Measurements from ENCODE around the gene SCAI.

Gene SCAI

DNA sequence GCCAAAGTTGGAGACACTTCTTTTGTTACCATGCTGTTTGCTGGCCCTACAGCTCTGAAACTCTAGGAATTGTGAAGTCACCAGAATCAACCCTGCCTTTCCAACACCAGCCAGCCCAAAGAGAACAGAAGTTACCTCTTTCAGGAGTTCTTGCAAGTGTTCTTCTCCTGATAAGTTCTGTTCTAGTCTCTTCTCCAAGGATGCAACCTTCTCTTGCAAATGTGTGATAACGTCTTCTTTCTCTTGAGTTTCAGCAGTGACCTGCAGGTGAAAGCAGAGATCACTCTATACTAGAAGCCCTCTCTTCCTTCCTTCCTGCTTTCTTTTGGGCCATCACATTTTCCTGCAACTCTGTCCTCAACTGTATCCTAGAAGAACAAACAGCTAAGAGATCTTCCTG lies 231.6 kb downstream of the SCAI start:
- H3K9me3 ChIP-seq (ENCODE audit: control insufficient read depth, insufficient read depth, low read depth, low read length) = no peaks in the 10 kb centered on the region
- TF ChIP-seq, protein P1, sequence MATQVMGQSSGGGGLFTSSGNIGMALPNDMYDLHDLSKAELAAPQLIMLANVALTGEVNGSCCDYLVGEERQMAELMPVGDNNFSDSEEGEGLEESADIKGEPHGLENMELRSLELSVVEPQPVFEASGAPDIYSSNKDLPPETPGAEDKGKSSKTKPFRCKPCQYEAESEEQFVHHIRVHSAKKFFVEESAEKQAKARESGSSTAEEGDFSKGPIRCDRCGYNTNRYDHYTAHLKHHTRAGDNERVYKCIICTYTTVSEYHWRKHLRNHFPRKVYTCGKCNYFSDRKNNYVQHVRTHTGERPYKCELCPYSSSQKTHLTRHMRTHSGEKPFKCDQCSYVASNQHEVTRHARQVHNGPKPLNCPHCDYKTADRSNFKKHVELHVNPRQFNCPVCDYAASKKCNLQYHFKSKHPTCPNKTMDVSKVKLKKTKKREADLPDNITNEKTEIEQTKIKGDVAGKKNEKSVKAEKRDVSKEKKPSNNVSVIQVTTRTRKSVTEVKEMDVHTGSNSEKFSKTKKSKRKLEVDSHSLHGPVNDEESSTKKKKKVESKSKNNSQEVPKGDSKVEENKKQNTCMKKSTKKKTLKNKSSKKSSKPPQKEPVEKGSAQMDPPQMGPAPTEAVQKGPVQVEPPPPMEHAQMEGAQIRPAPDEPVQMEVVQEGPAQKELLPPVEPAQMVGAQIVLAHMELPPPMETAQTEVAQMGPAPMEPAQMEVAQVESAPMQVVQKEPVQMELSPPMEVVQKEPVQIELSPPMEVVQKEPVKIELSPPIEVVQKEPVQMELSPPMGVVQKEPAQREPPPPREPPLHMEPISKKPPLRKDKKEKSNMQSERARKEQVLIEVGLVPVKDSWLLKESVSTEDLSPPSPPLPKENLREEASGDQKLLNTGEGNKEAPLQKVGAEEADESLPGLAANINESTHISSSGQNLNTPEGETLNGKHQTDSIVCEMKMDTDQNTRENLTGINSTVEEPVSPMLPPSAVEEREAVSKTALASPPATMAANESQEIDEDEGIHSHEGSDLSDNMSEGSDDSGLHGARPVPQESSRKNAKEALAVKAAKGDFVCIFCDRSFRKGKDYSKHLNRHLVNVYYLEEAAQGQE (tag by site-specific recombination; IDR thresholded peaks at IDR 0.05) = no peak
- TF ChIP-seq, protein P2, sequence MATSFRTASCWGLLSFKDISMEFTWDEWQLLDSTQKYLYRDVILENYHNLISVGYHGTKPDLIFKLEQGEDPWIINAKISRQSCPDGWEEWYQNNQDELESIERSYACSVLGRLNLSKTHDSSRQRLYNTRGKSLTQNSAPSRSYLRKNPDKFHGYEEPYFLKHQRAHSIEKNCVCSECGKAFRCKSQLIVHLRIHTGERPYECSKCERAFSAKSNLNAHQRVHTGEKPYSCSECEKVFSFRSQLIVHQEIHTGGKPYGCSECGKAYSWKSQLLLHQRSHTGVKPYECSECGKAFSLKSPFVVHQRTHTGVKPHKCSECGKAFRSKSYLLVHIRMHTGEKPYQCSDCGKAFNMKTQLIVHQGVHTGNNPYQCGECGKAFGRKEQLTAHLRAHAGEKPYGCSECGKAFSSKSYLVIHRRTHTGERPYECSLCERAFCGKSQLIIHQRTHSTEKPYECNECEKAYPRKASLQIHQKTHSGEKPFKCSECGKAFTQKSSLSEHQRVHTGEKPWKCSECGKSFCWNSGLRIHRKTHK (tag by site-specific recombination; IDR thresholded peaks at IDR 0.05) = no peak
- no peak for TF ChIP-seq SETDB1 (IDR thresholded peaks at IDR 0.05; ENCODE audit: insufficient read length, low read length)
- no peak for TF ChIP-seq ZNF121 (tag by site-specific recombination; IDR thresholded peaks at IDR 0.05)
- no peak for TF ChIP-seq ZNF416 (tag by site-specific recombination; IDR thresholded peaks at IDR 0.05)
- TF ChIP-seq ZNF777 (tag by site-specific recombination; IDR thresholded peaks at IDR 0.05; ENCODE audit: borderline replicate concordance) = no peak
- no peak for TF ChIP-seq ZNF266 (tag by site-specific recombination; IDR thresholded peaks at IDR 0.05; ENCODE audit: low read depth)
- peaks cover 3% of the 10 kb centered on the region; the same call in 1 of the 2 replicates for H3K4me1 ChIP-seq (ENCODE audit: control insufficient read depth, insufficient read depth, low read length)
- H3K27ac ChIP-seq (ENCODE audit: extremely low read depth, low read depth, low read length) = no peak overlapping the region
- H3K36me3 ChIP-seq (ENCODE audit: control insufficient read depth in 2 of 2, insufficient read depth in 1 of 2, low read length in 2 of 2) = peaks cover 4 to 51% of the 10 kb centered on the region in 2 experiments; a peak in 2 of 3 replicates
- ChIA-PET CTCF (interaction anchor here (0.8 kb wide), 1 partner anchor 17 kb away, joined by 3 read pairs; no protein-coding TSS in a partner anchor), POLR2A (interaction anchor here (1.1 kb wide), 1 partner anchor 55 kb away, joined by 4 read pairs; no protein-coding TSS in a partner anchor)
- H3K4me3 ChIP-seq (ENCODE audit: low read depth, low read length) = no peak overlapping the region

DNA sequence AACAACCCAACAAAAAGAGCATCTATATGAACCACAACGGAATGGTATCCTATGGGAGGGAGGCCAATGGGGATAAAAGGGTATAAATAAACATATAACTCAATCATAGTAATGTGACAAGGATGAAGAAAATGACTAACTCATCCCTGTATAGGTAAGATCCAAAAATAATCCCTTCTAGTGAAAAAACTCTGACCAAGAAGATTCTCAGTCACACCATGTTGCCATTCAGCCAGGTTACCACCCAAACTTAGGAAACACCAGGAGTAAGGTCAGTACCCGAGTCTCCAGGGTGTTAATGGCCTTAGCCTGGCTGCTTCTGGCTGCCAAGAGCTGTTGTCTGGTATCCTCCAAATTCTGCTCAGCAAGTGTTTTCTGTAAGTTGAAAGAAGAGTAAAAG lies 235.2 kb downstream of the SCAI start:
- H3K27ac ChIP-seq (ENCODE audit: extremely low read depth, low read depth, low read length) = no peak overlapping the region
- ChIA-PET CTCF (interaction anchor here (0.7 to 1.2 kb wide), 2 partner anchors 14 to 136 kb away, joined by 3 read pairs; no protein-coding TSS in a partner anchor), POLR2A (no interaction called here)
- H3K4me3 ChIP-seq (ENCODE audit: low read depth, low read length) = no peak overlapping the region
- H3K36me3 ChIP-seq (ENCODE audit: control insufficient read depth in 2 of 2, insufficient read depth in 1 of 2, low read length in 2 of 2) = peaks cover 1 to 34% of the 10 kb centered on the region in 2 experiments; a peak in 2 of 3 replicates
- no peak for TF ChIP-seq ZNF366 (tag by site-specific recombination; conservative IDR thresholded peaks at IDR 0.05)
- no peak for TF ChIP-seq ZBTB21 (tag by site-specific recombination; IDR thresholded peaks at IDR 0.05)
- H3K4me1 ChIP-seq (ENCODE audit: control insufficient read depth, insufficient read depth, low read length) = peaks cover 3% of the 10 kb centered on the region; the same call in 1 of the 2 replicates
- H3K9me3 ChIP-seq (ENCODE audit: control insufficient read depth, insufficient read depth, low read depth, low read length) = no peaks in the 10 kb centered on the region

DNA sequence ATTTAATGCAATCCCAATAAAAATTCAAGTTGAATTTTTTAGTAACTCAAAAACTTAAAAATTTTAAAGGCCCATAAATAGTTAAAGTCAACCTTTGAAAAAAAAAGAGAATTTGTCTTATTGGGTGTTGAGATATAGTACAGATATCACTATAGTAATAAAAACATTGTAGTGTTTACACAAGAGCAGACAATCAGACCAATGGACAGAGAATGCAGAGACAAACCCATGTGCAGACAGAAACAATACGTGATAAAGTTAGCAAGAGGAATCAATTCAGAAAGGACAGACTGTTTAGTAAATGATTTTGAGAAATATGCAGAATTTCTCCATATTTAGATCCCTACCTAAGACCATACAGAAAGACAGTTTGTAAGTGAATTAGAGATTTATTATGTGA lies 236.4 kb downstream of the SCAI start:
- H3K27ac ChIP-seq (ENCODE audit: extremely low read depth, low read depth, low read length) = no peak overlapping the region
- H3K36me3 ChIP-seq (ENCODE audit: control insufficient read depth in 2 of 2, insufficient read depth in 1 of 2, low read length in 2 of 2) = peaks cover 3 to 33% of the 10 kb centered on the region in 2 experiments; a peak in 2 of 3 replicates
- H3K9me3 ChIP-seq (ENCODE audit: control insufficient read depth, insufficient read depth, low read depth, low read length) = no peaks in the 10 kb centered on the region
- peaks cover 3% of the 10 kb centered on the region; the same call in 1 of the 2 replicates for H3K4me1 ChIP-seq (ENCODE audit: control insufficient read depth, insufficient read depth, low read length)
- TF ChIP-seq ZNF354C (tag by site-specific recombination; IDR thresholded peaks at IDR 0.05; ENCODE audit: borderline replicate concordance, low read depth) (no peak), YY2 (tag by site-specific recombination; IDR thresholded peaks at IDR 0.05) (no peak), ZNF302 (tag by site-specific recombination; IDR thresholded peaks at IDR 0.05; ENCODE audit: low read depth) (no peak), ZNF561 (tag by site-specific recombination; IDR thresholded peaks at IDR 0.05; ENCODE audit: borderline replicate concordance) (no peak), ZBTB21 (tag by site-specific recombination; IDR thresholded peaks at IDR 0.05) (no peak), ZNF23 (tag by site-specific recombination; IDR thresholded peaks at IDR 0.05; ENCODE audit: borderline replicate concordance) (no peak), HOXD13 (CRISPR knock-in tag; IDR thresholded peaks at IDR 0.05; ENCODE audit: borderline replicate concordance) (no peak), ZSCAN23 (tag by site-specific recombination; IDR thresholded peaks at IDR 0.05) (no peak), ZNF146 (tag by site-specific recombination; IDR thresholded peaks at IDR 0.05) (no peak)
- TF ChIP-seq, protein P3, sequence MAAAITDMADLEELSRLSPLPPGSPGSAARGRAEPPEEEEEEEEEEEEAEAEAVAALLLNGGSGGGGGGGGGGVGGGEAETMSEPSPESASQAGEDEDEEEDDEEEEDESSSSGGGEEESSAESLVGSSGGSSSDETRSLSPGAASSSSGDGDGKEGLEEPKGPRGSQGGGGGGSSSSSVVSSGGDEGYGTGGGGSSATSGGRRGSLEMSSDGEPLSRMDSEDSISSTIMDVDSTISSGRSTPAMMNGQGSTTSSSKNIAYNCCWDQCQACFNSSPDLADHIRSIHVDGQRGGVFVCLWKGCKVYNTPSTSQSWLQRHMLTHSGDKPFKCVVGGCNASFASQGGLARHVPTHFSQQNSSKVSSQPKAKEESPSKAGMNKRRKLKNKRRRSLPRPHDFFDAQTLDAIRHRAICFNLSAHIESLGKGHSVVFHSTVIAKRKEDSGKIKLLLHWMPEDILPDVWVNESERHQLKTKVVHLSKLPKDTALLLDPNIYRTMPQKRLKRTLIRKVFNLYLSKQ (tag by site-specific recombination; IDR thresholded peaks at IDR 0.05; ENCODE audit: borderline replicate concordance) = no peak
- POLR2A ChIA-PET = no interaction called here
- CTCF ChIA-PET = no interaction called here
- H3K4me3 ChIP-seq (ENCODE audit: low read depth, low read length) = no peak overlapping the region
